HG03175 (cell line): ENCODE results near the gene HSPA5.
"Not testable (repeated sequence)": the region's sequence is repeated elsewhere in the genome, so short reads cannot be mapped to it uniquely, and the experiment has no call there.

Source experiments
- ATAC-seq: cut with Tn5 transposase; IDR thresholded peaks from one replicate; pipeline ENCODE4 v1.9.1; 2021; ENCODE audit warnings: mild to moderate bottlenecking, moderate library complexity; ENCODE audit not compliant: unreplicated experiment

Gene HSPA5

DNA sequence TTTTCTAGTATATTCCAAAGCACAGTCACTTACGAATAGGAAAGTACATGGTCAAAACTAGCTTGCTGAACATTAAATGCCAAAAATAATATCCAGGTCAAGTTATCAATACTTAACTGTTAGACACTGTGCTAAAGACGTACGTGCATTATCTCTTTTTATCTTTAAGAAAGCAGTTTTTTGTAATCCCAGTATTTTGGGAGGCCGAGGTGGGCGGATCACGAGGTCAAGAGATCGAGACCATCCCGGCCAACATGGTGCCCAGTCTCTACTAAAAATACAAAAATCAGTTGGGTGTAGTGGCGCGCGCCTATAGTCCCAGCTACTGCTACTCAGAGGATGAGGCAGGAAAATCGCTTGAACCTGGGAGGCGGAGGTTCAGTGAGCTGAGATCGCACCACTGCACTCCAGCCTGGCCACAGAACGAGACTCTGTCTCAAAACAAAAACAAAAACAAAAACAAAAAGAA lies 2.7 kb upstream of the HSPA5 start:
- ATAC-seq: no peak

DNA sequence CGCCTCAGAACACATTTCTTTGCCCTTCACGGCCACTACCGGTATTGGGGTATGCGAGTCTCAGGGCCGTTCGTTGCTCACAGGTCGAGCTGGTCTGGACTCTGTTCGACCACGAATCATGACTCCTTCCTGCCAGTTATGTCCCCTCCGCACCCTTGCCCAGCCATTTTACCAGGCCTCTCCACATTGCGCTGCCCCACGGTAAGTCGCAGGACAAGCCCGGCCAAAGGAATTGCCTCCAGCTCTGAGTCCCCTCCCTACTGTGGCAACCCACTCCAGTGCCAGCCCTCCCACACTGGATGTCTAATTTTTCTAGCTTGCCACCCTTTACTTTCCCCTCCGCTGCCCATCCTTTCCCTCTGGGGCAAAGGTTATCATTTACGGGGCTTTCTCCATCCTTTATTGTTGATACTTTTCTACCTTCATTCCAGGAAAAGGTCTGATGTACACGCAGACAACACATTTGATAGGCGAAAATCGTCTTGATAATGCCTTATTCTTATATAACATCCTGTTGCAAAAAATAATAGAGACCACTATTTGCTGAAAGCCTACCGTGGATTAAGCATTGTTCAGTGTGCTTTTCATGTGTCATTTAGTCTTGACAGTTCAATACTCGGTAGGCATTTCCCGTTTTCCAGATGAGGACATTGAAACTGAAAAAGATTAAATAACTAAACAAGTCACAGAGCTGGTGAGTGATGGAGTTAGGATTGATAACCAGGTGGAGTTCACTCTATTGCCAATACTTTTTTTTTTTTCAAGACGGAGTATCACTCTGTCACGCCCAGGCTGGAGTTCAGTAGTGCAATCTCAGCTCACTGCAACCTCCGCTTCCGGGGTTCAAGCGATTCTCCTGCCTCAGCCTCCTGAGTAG lies 958 bp upstream of the HSPA5 start:
- ATAC-seq: peak; percentile 17

DNA sequence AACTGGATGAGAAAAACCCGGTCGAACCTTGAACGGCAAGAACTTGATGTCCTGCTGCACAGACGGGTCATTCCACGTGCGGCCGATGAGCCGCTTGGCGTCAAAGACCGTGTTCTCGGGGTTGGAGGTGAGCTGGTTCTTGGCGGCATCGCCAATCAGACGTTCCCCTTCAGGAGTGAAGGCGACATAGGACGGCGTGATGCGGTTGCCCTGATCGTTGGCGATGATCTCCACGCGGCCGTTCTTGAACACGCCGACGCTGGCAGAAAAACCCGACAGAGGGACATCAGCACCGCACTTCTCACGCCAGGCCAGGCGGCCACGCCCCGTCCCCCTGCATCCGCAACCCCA lies 519 bp downstream of the HSPA5 start:
- ATAC-seq: peak; percentile 11

DNA sequence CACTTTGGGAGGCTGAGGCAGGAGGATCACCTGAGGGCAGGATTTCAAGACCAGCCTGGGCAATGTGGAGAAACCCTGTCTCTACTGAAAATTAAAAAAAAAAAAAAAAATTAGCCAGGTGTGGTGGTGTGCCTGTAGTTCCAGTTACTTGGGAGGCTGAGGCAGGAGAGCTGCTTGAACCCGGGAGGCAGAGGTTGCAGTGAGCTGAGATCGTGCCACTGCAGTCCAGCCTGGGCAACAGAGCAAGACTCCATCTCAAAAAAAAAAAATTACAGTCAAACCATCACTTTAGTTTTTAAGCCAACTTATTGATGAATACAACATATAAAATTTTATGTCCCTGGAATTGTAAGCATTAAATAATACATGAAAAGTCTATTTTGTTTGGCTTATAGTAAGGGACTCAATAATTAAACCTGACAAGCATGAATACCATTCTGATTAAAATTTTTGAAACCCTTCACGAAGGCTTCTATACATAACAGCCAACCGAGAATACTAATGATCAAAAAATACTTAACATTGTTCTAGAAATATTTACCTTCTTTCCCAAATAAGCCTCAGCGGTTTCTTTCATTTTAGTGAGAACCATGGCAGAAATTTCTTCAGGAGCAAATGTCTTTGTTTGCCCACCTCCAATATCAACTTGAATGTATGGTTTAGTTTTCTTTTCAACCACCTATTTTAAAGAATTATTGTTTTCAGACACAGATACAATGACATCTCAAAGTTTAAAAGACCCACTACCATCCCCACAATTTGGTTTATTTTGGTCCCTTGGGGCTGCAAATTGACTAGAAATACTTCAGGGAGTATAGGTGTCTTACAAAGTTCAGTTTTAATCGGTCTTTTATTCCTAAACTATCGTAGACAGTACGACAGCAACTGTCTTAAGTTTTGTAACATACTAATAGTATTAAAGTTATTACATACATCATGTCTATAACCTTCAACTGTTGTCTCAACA lies 1.2 kb downstream of the HSPA5 start:
- no peak for ATAC-seq

DNA sequence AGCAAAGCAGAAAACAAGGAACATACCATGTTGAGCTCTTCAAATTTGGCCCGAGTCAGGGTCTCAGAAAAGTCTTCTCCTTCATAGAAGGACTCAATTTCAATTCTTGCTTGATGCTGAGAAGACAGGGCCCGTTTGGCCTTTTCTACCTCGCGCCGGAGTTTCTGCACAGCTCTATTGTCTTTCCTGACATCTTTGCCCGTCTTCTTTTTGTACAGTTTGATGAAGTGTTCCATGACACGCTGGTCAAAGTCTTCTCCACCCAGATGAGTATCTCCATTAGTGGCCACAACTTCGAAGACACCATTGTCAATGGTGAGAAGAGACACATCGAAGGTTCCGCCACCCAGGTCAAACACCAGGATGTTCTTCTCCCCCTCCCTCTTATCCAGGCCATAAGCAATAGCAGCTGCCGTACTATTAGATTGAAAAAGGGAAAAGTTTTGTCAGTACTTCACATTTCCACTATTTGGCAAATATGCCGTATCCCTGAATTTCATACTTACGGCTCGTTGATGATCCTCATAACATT lies 2.2 kb downstream of the HSPA5 start:
- ATAC-seq: no peak

DNA sequence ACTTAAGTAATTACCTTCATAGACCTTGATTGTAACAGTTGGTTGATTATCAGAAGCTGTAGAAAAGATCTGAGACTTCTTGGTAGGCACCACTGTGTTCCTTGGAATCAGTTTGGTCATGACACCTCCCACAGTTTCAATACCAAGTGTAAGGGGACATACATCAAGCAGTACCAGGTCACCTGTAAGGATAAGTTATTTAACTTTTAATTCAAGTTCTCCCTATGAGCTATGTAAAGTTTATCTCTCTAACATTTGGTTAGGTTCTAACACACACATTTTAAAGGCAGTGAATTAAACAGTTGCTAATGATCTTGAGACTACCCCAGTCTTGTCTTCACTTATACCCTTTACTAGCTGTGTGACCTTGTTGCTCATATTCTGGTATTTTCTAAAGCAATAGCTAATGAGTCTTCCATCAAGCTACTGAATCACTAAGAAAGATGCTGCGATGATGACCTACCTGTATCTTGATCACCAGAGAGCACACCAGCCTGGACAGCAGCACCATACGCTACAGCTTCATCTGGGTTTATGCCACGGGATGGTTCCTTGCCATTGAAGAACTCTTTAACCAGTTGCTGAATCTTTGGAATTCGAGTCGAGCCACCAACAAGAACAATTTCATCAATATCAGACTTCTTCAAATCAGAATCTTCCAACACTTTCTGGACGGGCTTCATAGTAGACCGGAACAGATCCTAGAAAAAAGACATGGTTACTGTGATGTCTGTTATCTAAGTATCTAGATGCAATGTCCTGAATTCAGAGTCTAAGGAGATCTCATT lies 2.8 kb downstream of the HSPA5 start:
- no peak for ATAC-seq

DNA sequence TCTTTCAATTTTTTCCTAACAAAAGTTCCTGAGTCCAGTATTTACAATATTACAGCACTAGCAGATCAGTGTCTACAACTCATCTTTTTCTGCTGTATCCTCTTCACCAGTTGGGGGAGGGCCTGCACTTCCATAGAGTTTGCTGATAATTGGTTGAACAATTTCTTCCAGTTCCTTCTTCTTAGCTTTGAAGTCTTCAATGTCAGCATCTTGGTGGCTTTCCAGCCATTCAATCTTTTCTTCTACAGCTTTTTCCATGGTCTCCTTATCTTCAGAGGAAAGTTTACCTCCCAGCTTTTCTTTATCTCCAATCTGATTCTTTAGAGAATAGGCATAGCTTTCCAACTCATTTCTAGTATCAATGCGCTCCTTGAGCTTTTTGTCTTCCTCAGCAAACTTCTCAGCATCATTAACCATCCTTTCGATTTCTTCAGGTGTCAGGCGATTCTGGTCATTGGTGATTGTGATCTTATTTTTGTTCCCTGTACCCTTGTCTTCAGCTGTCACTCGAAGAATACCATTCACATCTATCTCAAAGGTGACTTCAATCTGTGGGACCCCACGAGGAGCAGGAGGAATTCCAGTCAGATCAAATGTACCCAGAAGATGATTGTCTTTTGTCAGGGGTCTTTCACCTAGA lies 4.5 kb downstream of the HSPA5 start:
- not testable (repeated sequence) for ATAC-seq

DNA sequence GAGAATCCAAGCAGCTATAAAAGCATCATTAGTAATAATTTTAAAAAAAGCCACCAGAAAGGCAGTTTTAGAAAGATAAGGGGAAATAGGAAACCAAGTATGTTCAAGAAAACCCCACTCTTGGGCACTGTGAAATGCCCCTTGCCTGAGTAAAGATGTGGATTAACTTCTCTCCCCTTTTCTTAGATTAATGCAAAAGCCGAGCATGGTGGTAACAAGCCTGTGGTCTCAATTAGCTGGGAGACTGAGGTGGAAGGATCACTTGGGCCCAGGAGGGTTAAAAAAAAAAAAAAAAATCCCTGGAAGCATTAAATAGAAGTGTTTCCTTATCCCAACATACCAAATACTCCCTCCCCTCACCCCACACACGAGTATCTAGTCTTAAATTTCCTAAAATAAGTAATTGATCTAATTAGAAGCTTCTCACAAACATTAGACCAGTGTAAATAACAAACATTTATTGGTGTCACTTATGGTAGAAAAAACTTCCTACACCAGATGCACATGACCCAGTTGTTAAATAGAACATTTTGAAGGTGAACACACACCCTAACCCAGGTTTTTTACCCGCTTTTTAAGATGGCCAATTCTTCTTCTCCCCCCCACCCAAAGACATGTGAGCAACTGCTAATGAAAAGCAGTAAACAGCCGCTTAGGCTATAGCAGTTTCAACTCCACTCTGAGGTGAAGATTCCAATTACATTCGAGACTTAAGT lies 5.2 kb downstream of the HSPA5 start:
- ATAC-seq: no peak

DNA sequence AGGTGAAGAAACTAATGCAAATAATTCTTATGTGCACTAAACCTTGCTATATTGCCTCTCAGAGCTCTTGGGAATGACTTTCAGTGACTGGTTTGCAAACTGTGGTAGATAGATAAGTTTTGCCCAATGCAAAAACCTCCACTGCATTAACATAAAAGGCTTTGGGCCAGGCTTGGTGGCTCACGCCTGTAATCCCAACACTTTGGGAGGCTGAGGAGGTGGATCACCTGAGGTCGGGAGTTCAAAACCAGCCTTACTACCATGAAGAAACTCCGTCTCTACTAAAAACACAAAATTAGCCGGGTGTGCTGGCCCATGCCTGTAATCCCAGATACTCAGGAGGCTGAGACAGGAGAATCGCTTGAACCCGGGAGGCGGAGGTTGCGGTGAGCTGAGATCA lies 7.0 kb downstream of the HSPA5 start:
- not testable (repeated sequence) for ATAC-seq

DNA sequence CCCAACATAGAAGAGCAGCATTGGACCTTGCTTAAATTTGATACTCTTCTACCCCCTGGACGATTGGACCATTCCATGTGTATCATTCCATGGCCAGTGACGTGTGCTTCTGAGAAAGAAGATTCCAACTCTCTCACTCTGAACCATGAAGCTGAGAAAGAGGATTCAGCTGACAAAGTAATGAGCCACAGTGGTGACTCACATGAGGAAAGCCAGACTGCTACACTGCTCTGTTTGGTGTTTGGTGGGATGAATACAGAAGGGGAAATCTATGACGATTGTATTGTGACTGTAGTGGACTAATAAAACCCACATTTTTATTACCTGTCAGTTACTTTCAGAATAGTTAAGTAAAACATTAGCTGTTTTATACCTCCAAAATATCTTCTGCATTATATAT lies 7.5 kb downstream of the HSPA5 start:
- no peak for ATAC-seq

DNA sequence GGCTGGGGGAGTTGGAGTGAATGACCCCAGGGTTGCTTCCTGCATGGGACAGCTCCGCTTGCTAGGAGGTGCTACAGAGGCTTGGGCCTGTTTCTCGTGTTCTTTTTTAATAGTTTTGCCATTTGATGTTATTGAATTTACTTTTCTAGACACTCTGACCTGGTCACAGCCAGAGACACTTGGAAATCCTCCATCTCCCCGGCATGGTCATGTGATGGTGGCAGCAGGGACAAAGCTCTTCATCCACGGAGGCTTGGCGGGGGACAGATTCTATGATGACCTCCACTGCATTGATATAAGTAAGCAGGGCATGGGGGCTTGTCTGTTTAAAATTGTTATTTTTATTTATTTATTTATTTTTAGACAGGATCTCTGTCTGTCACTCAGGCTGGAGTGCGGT lies 13.4 kb downstream of the HSPA5 start:
- no peak for ATAC-seq

DNA sequence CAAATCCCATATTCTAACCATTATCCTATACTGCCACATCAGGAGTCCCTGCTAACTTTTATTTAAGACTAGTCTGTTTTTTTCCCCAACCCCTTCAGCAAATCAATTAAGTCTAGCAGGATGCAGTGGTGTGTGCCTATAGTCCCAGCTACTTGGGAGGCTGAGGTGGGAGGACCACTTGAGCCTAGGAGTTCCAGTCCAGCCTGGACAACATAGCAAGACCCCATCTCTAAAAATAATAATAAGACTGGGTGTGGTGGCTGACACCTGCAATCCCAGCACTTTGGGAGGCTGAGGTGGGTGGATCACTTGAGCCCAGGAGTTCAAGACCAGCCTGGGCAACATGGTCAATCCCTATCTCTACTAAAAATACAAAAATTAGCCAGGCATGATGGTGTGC lies 16.3 kb downstream of the HSPA5 start:
- ATAC-seq: not testable (repeated sequence)

DNA sequence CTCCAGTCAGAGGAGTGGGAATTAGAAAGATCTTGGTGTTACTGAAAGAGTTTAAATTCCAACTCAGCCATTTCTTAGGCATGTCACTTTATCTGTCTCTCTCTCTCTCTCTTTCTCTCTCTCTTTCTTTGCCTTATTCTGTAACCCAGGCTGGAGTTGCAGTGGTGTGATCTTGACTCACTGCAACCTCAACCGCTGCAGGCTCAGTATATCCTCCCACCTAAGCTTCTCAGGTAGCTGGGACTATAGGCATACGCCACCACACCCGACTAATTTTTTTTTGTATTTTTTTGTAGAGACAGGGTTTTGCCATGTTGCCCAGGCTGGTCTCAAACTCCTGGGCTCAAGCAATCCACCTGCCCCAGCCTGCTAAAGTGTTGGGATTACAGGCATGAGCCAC lies 22.5 kb downstream of the HSPA5 start:
- ATAC-seq: no peak

DNA sequence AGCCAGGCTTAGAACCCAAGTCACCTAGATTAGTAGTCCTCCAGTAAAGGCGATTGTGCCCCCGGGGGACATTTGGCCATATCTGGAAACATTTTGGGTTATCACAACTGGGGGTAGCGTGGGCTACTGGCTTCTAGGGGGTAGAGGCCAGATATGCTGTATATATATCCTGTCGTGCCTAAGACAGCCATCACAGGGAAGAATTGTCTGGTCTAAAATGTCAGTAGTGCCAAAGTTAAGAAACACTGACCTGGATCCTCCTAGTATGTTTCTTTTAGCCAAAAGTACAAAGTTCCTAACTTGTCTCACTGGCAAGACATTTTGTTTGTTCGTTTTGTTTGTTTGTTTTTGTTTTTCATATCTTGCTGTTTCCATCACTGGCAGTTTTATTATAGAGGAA lies 27.0 kb downstream of the HSPA5 start:
- no peak for ATAC-seq

DNA sequence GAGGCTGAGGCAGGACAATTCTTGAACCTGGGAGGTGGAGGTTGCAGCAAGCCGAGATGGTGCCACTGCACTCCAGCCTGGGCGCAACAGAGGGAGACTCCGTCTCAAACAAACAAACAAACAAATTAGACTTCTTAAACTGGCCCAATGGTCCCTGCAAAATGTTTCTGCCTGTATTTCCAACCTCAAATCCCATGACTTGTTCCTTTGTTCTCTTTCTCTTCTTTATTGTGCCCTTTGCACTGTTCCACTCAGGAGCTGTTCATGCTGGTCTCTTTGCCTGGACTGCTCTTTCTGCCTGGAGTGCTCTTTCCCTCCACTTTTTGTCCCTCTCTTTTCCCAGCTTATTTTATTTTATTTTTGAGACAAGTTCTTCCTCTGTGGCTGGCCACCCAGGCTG lies 36.7 kb downstream of the HSPA5 start:
- ATAC-seq: no peak

DNA sequence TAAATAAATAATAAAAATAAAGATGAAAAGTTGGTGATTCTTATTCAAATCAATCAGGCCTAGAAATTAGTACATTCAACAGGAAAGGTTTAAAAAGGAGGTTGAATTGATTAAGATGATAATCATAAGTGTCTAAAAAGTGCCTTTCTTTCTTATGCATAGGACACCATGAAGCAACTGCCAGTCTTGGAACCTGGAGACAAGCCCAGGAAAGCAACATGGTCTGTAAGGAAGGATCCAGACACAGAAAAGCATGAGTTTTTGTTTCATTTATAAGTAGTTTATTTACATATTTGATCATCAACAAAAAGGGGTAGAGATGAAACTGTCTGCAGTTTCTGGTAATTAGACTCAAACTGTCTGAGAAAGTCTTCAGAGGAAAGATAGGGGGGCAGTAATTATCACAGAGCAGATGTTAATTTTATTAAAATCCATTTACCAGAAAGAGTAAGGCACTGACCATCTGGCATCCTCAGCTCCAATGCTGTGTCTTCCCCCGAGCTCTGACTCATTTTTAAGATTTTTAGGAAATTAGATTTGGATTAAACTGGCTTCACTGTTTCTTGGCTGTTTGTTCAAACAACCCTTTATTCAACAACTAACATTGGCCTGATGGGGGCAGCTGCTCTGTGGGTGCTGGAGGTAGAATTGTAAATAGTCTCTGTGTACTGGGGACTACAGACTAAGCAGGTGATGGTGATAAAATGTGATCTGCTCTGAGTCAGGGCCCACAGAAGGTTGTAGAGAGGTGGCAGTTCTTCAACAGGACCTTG lies 38.1 kb downstream of the HSPA5 start:
- no peak for ATAC-seq

DNA sequence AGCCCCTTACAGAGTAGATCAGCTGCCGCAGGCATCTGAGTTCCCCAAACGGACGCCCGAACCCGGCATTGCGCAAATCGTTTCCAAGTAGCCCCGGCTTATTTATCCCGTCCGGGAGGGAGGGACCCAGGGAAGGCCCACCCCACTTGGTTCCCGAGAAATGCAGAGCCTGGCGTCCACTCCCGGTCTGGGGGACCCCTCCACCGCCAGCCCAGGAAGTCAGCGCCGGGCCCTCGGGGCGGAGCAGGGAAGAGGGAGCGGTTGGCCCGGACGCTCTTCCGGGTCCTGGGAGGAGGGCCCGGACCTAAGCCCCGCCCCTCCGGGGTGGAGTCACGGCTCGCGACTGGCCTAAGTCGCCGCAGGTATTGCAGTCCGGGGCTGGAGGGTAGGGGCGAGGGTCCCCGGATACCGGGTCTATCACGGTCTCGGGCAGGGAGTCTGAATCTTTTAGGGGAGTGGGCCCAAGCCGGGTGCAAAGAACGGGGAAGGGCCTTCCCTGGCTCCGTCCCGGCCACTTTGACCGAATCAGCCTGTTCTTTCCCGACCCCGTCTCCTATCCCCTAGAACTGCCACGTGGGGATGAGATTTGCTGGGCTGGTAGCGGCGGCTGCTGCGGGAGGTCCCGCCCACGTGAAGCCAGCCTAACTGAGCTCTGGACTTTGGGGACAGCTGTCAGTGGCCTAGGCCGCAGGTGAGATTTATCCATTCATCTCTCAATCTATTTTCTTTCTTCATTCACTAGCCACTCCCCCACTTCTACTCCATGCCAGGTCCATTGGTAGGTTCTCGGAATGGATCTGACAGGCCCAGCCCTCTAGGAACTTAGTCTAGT lies 40.7 kb downstream of the HSPA5 start, which contains the start of gene RABEPK:
RABEPK (plus strand) TSS at position 327 of the 832 bp plus-strand sequence. CDS start 2,472 bp downstream, outside the sequence.
- peak; percentile 97 for ATAC-seq

DNA sequence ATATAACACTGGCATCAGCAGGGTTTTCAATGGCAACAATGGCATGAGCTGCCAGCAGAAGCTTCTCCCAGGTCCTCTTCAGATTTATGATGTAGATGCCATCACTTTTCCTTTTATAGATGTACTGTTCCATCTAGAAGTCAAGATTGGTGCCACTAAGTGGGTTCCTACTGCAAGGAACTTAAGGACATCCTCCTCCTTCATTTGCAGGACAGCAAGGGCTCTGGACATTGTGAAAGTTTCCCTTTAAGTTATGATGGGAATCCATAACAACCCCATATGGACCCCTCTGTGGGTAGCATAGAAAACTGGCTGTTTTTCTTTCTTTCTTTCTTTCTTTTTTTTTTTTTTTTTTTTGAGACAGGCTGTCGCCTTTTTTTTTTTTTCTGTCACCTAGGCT lies 45.6 kb downstream of the HSPA5 start:
- ATAC-seq: not testable (repeated sequence)
